ENCODE results near the gene TMEM14B. TPM values are rescaled to one million over a fixed set of nuclear protein-coding genes. Genes with fewer than 3 reads are reported as not detected.

Gene TMEM14B
- total RNA-seq, 1 donor from 2014 or later = 52.7 TPM

- Mint-ChIP-seq H3K27me3 (no peaks in the 10 kb centered on the region), H3K4me1 (ENCODE audit: low read depth) (peaks cover 2% of the 10 kb centered on the region), H3K9me3 (ENCODE audit: low read depth) (no peaks in the 10 kb centered on the region), H3K36me3 (ENCODE audit: insufficient read depth) (peaks cover 4% of the 10 kb centered on the region), H3K4me3 (ENCODE audit: low read depth) (no peak overlapping the region), H3K27ac (no peak overlapping the region)
- DNase-seq (ENCODE audit: low spot score, unreplicated experiment) = no peak
- no peak for TF ChIP-seq CTCF (IDR thresholded peaks at IDR 0.05; ENCODE audit: unreplicated experiment)
Observed at GRCh38 chr6:10800810-10801209, 53.2 kb downstream of the TMEM14B start.

GRCh38 chr6:10801224-10801848 is 53.7 kb downstream of the TMEM14B start:
- H3K4me1 Mint-ChIP-seq (ENCODE audit: low read depth) = peaks cover 2% of the 10 kb centered on the region
- DNase-seq (ENCODE audit: low spot score, unreplicated experiment) = peak; percentile 37
- H3K27ac Mint-ChIP-seq = no peak overlapping the region
- no peaks in the 10 kb centered on the region for H3K9me3 Mint-ChIP-seq (ENCODE audit: low read depth)
- H3K27me3 Mint-ChIP-seq = no peaks in the 10 kb centered on the region
- H3K36me3 Mint-ChIP-seq (ENCODE audit: insufficient read depth) = peaks cover 6% of the 10 kb centered on the region
- H3K4me3 Mint-ChIP-seq (ENCODE audit: low read depth) = no peak overlapping the region
- peak; percentile 97 for TF ChIP-seq CTCF (IDR thresholded peaks at IDR 0.05; ENCODE audit: unreplicated experiment)

Other genes starting within 250 kb of the TMEM14B start
- gene GCNT2, start 226.5 kb upstream of the TMEM14B start, total RNA-seq = 8.2 and 12.3 TPM in 2 replicates
- 3.5 and 4.8 TPM in 2 replicates for gene C6orf52, start 53.2 kb upstream of the TMEM14B start, total RNA-seq
- gene PAK1IP1, start 52.8 kb upstream of the TMEM14B start, total RNA-seq = 12.9 and 14.1 TPM in 2 replicates
- 63.2 and 63.6 TPM in 2 replicates for gene TMEM14C, start 24.7 kb upstream of the TMEM14B start, total RNA-seq
- gene MAK, start 90.7 kb downstream of the TMEM14B start, total RNA-seq = 1.3 TPM in 2 replicates
- gene GCM2, start 134.2 kb downstream of the TMEM14B start, total RNA-seq = not detected in 2 replicates
- 11.8 and 16.8 TPM in 2 replicates for gene SYCP2L, start 139.2 kb downstream of the TMEM14B start, total RNA-seq

Data from progenitor cell of endocrine pancreas (in vitro differentiated cells).